ENCODE measurements around the gene PPM1F.

GRCh38 chr22:21995660-21996059 is 43.0 kb upstream of the PPM1F start:
- TF ChIP-seq POLR2A (IDR thresholded peaks at IDR 0.05; ENCODE audit: low read length) (no peak), GATA1 (IDR thresholded peaks at IDR 0.05; ENCODE audit: low read depth, low read length) (no peak)
